GM12872 (cell line): Measurements from ENCODE around the gene SDK2.

ENCODE experiments used
- CTCF ChIP-seq: IDR thresholded peaks from 3 replicates; pipeline ENCODE4 v1.5.1; 2011; ENCODE audit warnings: low read depth, mild to moderate bottlenecking, low read length, moderate library complexity; ENCODE audit not compliant: insufficient read depth

The SDK2 gene

GRCh38 chr17:73297934-73298861 lies 346.0 kb downstream of the SDK2 start:
- TF ChIP-seq CTCF: no peak

GRCh38 chr17:73293480-73293911 lies 350.7 kb downstream of the SDK2 start:
- TF ChIP-seq CTCF: no peak

- TF ChIP-seq CTCF: no peak
Measured at GRCh38 chr17:73293031-73293430, 351.2 kb downstream of the SDK2 start.

GRCh38 chr17:73292031-73292531 lies 352.2 kb downstream of the SDK2 start:
- TF ChIP-seq CTCF: no peak

GRCh38 chr17:73291260-73291801 lies 352.9 kb downstream of the SDK2 start:
- no peak for TF ChIP-seq CTCF

GRCh38 chr17:73290399-73291259 lies 353.6 kb downstream of the SDK2 start:
- TF ChIP-seq CTCF: no peak
